Stimulated activated naive CD4-positive, alpha-beta T cell treated with Interleukin-2 at 50 U/mL for 16 hours (primary cell): ENCODE results near the gene MRPS12.
A peak's percentile ranks its signal among the peaks of the same experiment; 100 is the strongest.
"Not testable (repeated sequence)": the region's sequence is repeated elsewhere in the genome, so short reads cannot be mapped to it uniquely, and the experiment has no call there.

Experiments used
- DNase-seq: peaks from one replicate; lab custom pipeline; 2025; lab: John Stamatoyannopoulos, UW

MRPS12 gene

GRCh38 chr19:38930776-38931520, at the start of gene MRPS12:
TSS of gene MRPS12 (plus strand) at chr19:38930944. CDS start at chr19:38931295, 351 bp downstream.
- DNase-seq = peak; percentile 99

- no peak for DNase-seq
These were observed 47.5 kb upstream of the MRPS12 start for GRCh38 chr19:38883286-38883685.

GRCh38 chr19:38884691-38885090, 46.1 kb upstream of the MRPS12 start:
- DNase-seq = not testable (repeated sequence)

GRCh38 chr19:38888876-38889275, 41.9 kb upstream of the MRPS12 start:
- DNase-seq = no peak

GRCh38 chr19:38889803-38890202, 40.9 kb upstream of the MRPS12 start:
- no peak for DNase-seq

GRCh38 chr19:38890686-38891085, 40.1 kb upstream of the MRPS12 start:
- DNase-seq = no peak

GRCh38 chr19:38891771-38892170, 39.0 kb upstream of the MRPS12 start:
- DNase-seq = no peak

GRCh38 chr19:38892841-38893240, 37.9 kb upstream of the MRPS12 start:
- DNase-seq = no peak

GRCh38 chr19:38893341-38893771, 37.4 kb upstream of the MRPS12 start:
- DNase-seq = no peak

- DNase-seq = no peak
These were observed 35.8 kb upstream of the MRPS12 start for GRCh38 chr19:38894968-38895367.

- no peak for DNase-seq
These were observed 31.8 kb upstream of the MRPS12 start for GRCh38 chr19:38898788-38899446.

GRCh38 chr19:38899447-38900201, 31.1 kb upstream of the MRPS12 start, which contains the start of the genes NFKBIB and SIRT2:
TSS of gene NFKBIB (plus strand) at chr19:38899969. CDS start at chr19:38900033, 64 bp downstream.
TSS of gene SIRT2 (minus strand) at chr19:38899618. CDS start at chr19:38899521, 97 bp downstream.
- DNase-seq = peak; percentile 100

GRCh38 chr19:38900202-38900629, 30.5 kb upstream of the MRPS12 start:
- DNase-seq = no peak

- no peak for DNase-seq
These were observed 30.0 kb upstream of the MRPS12 start for GRCh38 chr19:38900743-38901190.

- no peak for DNase-seq
These were observed 29.1 kb upstream of the MRPS12 start for GRCh38 chr19:38901683-38902082.

- no peak for DNase-seq
These were observed 25.9 kb upstream of the MRPS12 start for GRCh38 chr19:38904581-38905539.

GRCh38 chr19:38905620-38906019, 25.1 kb upstream of the MRPS12 start:
- no peak for DNase-seq

- no peak for DNase-seq
These were observed 23.5 kb upstream of the MRPS12 start for GRCh38 chr19:38907227-38907626.

GRCh38 chr19:38907670-38908069, 23.1 kb upstream of the MRPS12 start:
- no peak for DNase-seq

- no peak for DNase-seq
These were observed 21.8 kb upstream of the MRPS12 start for GRCh38 chr19:38908911-38909310.

- DNase-seq = no peak
These were observed 20.3 kb upstream of the MRPS12 start for GRCh38 chr19:38910488-38910887.
